Middle frontal gyrus (tissue), 1 donor: ENCODE measurements around the gene PLSCR4.

ENCODE experiments used
- DNase-seq: peaks from one replicate; pipeline ENCODE4 v3.0.0-alpha.2; 2015; ENCODE audit warnings: low spot score; ENCODE audit errors: extremely low spot score

The PLSCR4 gene

GRCh38 chr3:146195030-146195429, 55.9 kb downstream of the PLSCR4 start:
- no peak for DNase-seq

GRCh38 chr3:146191051-146191450, 59.9 kb downstream of the PLSCR4 start:
- DNase-seq: no peak

GRCh38 chr3:146189519-146190173, 61.3 kb downstream of the PLSCR4 start:
- no peak for DNase-seq

- DNase-seq: peak; percentile 33
Observed at GRCh38 chr3:146187334-146187950, 63.5 kb downstream of the PLSCR4 start.

GRCh38 chr3:146184241-146185015, 66.5 kb downstream of the PLSCR4 start:
- no peak for DNase-seq

- no peak for DNase-seq
Observed at GRCh38 chr3:146181216-146181615, 69.7 kb downstream of the PLSCR4 start.

GRCh38 chr3:146180376-146180775, 70.5 kb downstream of the PLSCR4 start:
- no peak for DNase-seq

- no peak for DNase-seq
Observed at GRCh38 chr3:146178006-146178689, 72.8 kb downstream of the PLSCR4 start.

- no peak for DNase-seq
Observed at GRCh38 chr3:146177519-146177918, 73.4 kb downstream of the PLSCR4 start.

GRCh38 chr3:146177072-146177471, 73.8 kb downstream of the PLSCR4 start:
- DNase-seq: no peak

- DNase-seq: no peak
Observed at GRCh38 chr3:146172586-146172985, 78.3 kb downstream of the PLSCR4 start.

- DNase-seq: no peak
Observed at GRCh38 chr3:146170591-146170990, 80.3 kb downstream of the PLSCR4 start.

- DNase-seq: no peak
Observed at GRCh38 chr3:146169891-146170290, 81.0 kb downstream of the PLSCR4 start.

GRCh38 chr3:146166826-146167225, 84.1 kb downstream of the PLSCR4 start:
- DNase-seq: no peak

GRCh38 chr3:146166415-146166821, 84.5 kb downstream of the PLSCR4 start:
- DNase-seq: no peak

GRCh38 chr3:146165877-146166276, 85.0 kb downstream of the PLSCR4 start:
- DNase-seq: no peak

GRCh38 chr3:146164971-146165769, 85.7 kb downstream of the PLSCR4 start:
- no peak for DNase-seq

- no peak for DNase-seq
Observed at GRCh38 chr3:146164506-146164905, 86.4 kb downstream of the PLSCR4 start.

- no peak for DNase-seq
Observed at GRCh38 chr3:146164071-146164470, 86.8 kb downstream of the PLSCR4 start.

- no peak for DNase-seq
Observed at GRCh38 chr3:146163584-146163983, 87.3 kb downstream of the PLSCR4 start.

GRCh38 chr3:146162561-146162960, 88.3 kb downstream of the PLSCR4 start:
- no peak for DNase-seq
